Fibroblast of lung (primary cell): ENCODE data around the gene TSEN54. TPM values are rescaled to one million over a fixed set of nuclear protein-coding genes. Genes with fewer than 3 reads are reported as not detected.
"Not testable (repeated sequence)": the region's sequence is repeated elsewhere in the genome, so short reads cannot be mapped to it uniquely, and the experiment has no call there.

ENCODE experiments used
- DNase-seq, 2 donors: peaks; one replicate each; pipeline versions ENCODE4 v3.0.0 to v3.0.0-alpha.2; 2010; ENCODE audit warnings: low read depth in 2 of 2
- H2AFZ ChIP-seq: 2 replicates; pipeline ENCODE4 v1.5.1; 2012; ENCODE audit warnings: low read length, control low read depth, inconsistent platforms
- H3K27ac ChIP-seq: 2 replicates; pipeline ENCODE4 v1.5.1; 2011; ENCODE audit warnings: low read length, control low read depth; ENCODE audit not compliant: insufficient read depth
- H3K27me3 ChIP-seq: 2 replicates; pipeline ENCODE4 v1.5.1; 2011; ENCODE audit warnings: mild to moderate bottlenecking, low read length; ENCODE audit not compliant: control insufficient read depth, insufficient read depth
- H3K36me3 ChIP-seq: 2 replicates; pipeline ENCODE4 v1.5.1; 2011; ENCODE audit warnings: low read length; ENCODE audit not compliant: control insufficient read depth, insufficient read depth
- H3K4me1 ChIP-seq: 2 replicates; pipeline ENCODE4 v1.5.1; 2011; ENCODE audit warnings: low read length; ENCODE audit not compliant: control insufficient read depth, insufficient read depth; ENCODE audit errors: extremely low read depth
- H3K4me2 ChIP-seq: 2 replicates; pipeline ENCODE4 v1.5.1; 2011; ENCODE audit warnings: low read length, control low read depth; ENCODE audit not compliant: insufficient read depth; ENCODE audit errors: extremely low read depth
- H3K4me3 ChIP-seq, 4 experiments: fragments of 200-600 bp in 1 of 4; sonication (generic) in 1 of 4; replicated peaks in 1 of 4; 2 replicates each; pipeline ENCODE4 v1.5.1; 2011 to 2016; ENCODE audit warnings: low read length in 4 of 4, low read depth in 3 of 4, mild to moderate bottlenecking in 3 of 4, control low read depth in 2 of 4, inconsistent platforms in 1 of 4, mixed read lengths in 1 of 4; ENCODE audit not compliant: insufficient read depth in 1 of 4; ENCODE audit errors: control extremely low read depth in 1 of 4
- H3K79me2 ChIP-seq: 2 replicates; pipeline ENCODE4 v1.5.1; 2012; ENCODE audit warnings: mild to moderate bottlenecking, low read length, inconsistent platforms; ENCODE audit not compliant: control insufficient read depth, insufficient read depth
- H3K9ac ChIP-seq: 2 replicates; pipeline ENCODE4 v1.5.1; 2011; ENCODE audit warnings: mild to moderate bottlenecking, low read length, control low read depth; ENCODE audit not compliant: insufficient read depth
- H3K9me3 ChIP-seq: 2 replicates; pipeline ENCODE4 v1.5.1; 2012; ENCODE audit warnings: low read depth, low read length; ENCODE audit not compliant: control insufficient read depth, insufficient read depth
- H4K20me1 ChIP-seq: 2 replicates; pipeline ENCODE4 v1.5.1; 2011; ENCODE audit warnings: low read length; ENCODE audit not compliant: control insufficient read depth, insufficient read depth; ENCODE audit errors: extremely low read depth
- EZH2 ChIP-seq: IDR thresholded peaks from 2 replicates; pipeline ENCODE4 v1.5.1; 2012; ENCODE audit warnings: low read length, control low read depth, mild to moderate bottlenecking; ENCODE audit errors: missing control alignments
- polyA plus RNA-seq, 2 donors: library from polyadenylated mRNA; depleted of rRNA in 1 of 2; stranded (reverse) in 1 of 2; unstranded in 1 of 2; fragments of >200 nt; gene quantifications; 2 replicates each; pipeline ENCODE4 v1.2.1, GENCODE V29; 2011 to 2012; ENCODE audit warnings: missing spikeins in 1 of 2
- total RNA-seq: library from RNA; depleted of rRNA; stranded (reverse); fragments of >200 nt; gene quantifications from 2 replicates; pipeline ENCODE4 v1.2.1, GENCODE V29; 2014
- TF ChIP-seq, protein P1 (sequence below), 2 donors: IDR thresholded peaks in 1 of 2; conservative IDR thresholded peaks in 1 of 2; 1 replicate in 1 of 2; 2 replicates in 1 of 2; pipeline ENCODE4 v1.5.1; 2011 to 2012; ENCODE audit warnings: low read length in 2 of 2, control low read depth in 1 of 2, inconsistent platforms in 1 of 2, low read depth in 1 of 2, mild to moderate bottlenecking in 1 of 2

TSEN54 gene
- total and polyA plus RNA-seq, 2 donors (not counting 1 experiment from before 2014, with no cell fraction given): 5.3 to 7.8 TPM

DNA sequence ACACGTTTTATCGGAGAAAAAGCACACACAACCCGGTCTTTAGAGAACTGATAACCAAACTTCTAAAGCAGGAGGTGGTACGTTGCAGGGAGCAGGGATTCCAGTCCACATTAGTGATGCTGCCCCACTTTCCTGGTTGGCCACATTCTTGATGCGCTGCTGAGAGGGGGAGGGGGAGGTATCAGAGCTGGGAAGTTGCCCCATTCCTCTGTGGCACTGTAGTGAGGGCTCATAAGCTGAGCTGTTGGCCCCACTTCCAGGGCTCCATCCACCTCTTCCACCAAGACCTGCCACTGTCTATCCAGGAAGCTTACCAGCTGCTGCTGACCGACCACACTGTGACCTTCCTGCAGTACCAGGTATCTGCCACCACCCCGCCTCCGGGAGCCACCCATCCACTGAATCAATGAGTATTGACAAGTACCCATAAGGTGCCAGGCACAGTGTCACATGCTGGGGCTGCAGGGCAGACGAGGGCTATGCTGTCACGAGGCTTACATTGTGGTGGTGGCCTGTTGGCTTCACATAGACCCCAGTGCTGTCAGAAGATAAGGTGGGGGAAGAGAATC is 1.1 kb downstream of the TSEN54 start:
- peaks cover 1% of the 10 kb centered on the region for H3K36me3 ChIP-seq
- no peaks in the 10 kb centered on the region for H4K20me1 ChIP-seq
- H3K4me2 ChIP-seq: peak overlapping the region; percentile 88
- H3K4me1 ChIP-seq: peaks cover 3% of the 10 kb centered on the region
- no peaks in the 10 kb centered on the region for H3K27me3 ChIP-seq
- no peak overlapping the region for H2AFZ ChIP-seq
- peaks cover 2% of the 10 kb centered on the region for H3K79me2 ChIP-seq
- peak overlapping the region; percentile 55 for H3K9ac ChIP-seq
- no peak for DNase-seq
- H3K4me3 ChIP-seq: peak overlapping the region; percentile 63 to 87 (median 74)
- TF ChIP-seq EZH2: no peak
- TF ChIP-seq, protein P1, sequence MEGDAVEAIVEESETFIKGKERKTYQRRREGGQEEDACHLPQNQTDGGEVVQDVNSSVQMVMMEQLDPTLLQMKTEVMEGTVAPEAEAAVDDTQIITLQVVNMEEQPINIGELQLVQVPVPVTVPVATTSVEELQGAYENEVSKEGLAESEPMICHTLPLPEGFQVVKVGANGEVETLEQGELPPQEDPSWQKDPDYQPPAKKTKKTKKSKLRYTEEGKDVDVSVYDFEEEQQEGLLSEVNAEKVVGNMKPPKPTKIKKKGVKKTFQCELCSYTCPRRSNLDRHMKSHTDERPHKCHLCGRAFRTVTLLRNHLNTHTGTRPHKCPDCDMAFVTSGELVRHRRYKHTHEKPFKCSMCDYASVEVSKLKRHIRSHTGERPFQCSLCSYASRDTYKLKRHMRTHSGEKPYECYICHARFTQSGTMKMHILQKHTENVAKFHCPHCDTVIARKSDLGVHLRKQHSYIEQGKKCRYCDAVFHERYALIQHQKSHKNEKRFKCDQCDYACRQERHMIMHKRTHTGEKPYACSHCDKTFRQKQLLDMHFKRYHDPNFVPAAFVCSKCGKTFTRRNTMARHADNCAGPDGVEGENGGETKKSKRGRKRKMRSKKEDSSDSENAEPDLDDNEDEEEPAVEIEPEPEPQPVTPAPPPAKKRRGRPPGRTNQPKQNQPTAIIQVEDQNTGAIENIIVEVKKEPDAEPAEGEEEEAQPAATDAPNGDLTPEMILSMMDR (conservative IDR thresholded peaks at IDR 0.05 in 1 of 2, IDR thresholded peaks at IDR 0.05 in 1 of 2; ENCODE audit: low read depth in 1 of 2, low read length in 2 of 2): no peak
- H3K27ac ChIP-seq: no peak overlapping the region
- H3K9me3 ChIP-seq: no peaks in the 10 kb centered on the region

DNA sequence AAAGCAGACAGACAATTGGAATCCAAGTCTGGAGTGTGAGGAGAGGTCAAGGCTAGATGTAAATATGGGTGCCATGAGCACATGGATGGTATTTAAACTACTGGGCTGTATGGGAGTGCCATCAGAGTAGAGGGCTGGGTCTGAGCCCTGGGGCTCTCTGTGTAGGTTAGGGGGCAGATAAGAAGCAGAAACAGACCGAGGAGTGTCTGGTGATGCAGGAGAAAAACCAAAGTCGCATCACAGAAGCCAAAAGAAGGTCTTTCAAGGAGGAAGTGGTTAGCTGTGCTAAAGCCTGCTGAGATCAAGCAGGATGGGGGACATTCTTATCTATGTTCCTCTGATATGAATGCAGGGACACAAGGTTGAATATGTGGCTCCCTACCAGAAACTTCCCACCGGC is 1.9 kb downstream of the TSEN54 start:
- Histone ChIP-seq H3K9ac (no peak overlapping the region), H3K79me2 (peaks cover 2% of the 10 kb centered on the region), H2AFZ (no peak overlapping the region), H3K27ac (no peak overlapping the region), H3K4me2 (no peak overlapping the region), H3K4me1 (peaks cover 3% of the 10 kb centered on the region), H4K20me1 (no peaks in the 10 kb centered on the region), H3K36me3 (peaks cover 1% of the 10 kb centered on the region), H3K27me3 (no peaks in the 10 kb centered on the region), H3K9me3 (no peaks in the 10 kb centered on the region), H3K4me3 (no peak overlapping the region)
- TF ChIP-seq, protein P1 (conservative IDR thresholded peaks at IDR 0.05 in 1 of 2, IDR thresholded peaks at IDR 0.05 in 1 of 2; ENCODE audit: low read depth in 1 of 2, low read length in 2 of 2): no peak
- no peak for TF ChIP-seq EZH2
- DNase-seq: no peak

DNA sequence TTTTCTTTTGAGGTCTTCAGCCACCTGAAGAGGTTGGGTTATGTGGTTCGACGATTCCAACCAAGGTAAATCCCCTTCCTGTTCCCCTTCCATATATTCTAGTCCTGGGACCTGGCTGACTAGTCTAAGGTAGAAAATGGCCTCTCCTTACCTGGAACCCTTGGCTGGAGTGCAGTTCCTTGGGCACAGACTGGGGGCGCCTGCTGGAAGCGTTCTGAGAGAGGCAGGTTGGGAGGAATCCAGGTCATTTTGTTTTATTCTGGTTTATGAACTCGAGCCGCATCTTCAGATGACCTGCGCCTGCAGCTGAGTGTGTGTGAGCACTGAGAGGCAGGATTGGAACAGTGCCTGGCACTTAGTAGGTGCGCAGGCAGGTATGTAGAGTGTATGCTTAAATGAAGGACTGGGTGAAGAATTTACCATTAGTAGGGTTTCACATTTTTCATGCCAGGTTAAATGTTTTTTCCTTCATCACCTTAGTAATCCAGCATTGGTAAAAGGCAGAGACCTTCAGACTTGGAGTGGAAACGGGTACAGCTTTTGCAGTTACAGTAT is 2.7 kb downstream of the TSEN54 start:
- Histone ChIP-seq H3K27ac (no peak overlapping the region), H3K4me3 (no peak overlapping the region), H3K79me2 (peaks cover 2% of the 10 kb centered on the region), H3K4me2 (no peak overlapping the region), H4K20me1 (no peaks in the 10 kb centered on the region), H3K36me3 (peaks cover 1% of the 10 kb centered on the region), H3K9ac (no peak overlapping the region), H3K4me1 (peaks cover 3% of the 10 kb centered on the region), H3K27me3 (no peaks in the 10 kb centered on the region), H3K9me3 (no peaks in the 10 kb centered on the region), H2AFZ (no peak overlapping the region)
- DNase-seq: no peak
- TF ChIP-seq EZH2: no peak
- TF ChIP-seq, protein P1 (conservative IDR thresholded peaks at IDR 0.05 in 1 of 2, IDR thresholded peaks at IDR 0.05 in 1 of 2; ENCODE audit: low read depth in 1 of 2, low read length in 2 of 2): no peak

DNA sequence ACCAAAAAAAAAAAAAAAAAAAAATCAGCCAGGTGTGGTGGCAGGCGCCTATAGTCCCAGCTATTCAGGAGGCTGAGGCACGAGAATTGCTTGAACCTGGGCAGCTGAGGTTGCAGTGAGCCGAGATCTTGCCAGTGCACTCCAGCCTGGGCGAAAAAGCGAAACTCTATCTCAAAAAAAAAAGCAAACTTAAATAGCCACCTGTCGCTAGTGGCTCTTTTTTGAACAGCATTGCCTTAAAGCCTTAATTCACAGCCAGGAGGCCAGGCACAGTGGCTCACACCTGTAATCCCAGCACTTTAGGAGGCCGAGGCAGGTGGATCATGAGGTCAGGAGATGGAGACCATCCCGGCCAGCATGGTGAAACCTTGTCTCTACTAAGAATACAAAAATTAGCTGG is 4.1 kb downstream of the TSEN54 start:
- H3K27ac ChIP-seq, H3K4me3 ChIP-seq, H3K4me2 ChIP-seq, H3K27me3 ChIP-seq, H4K20me1 ChIP-seq, H2AFZ ChIP-seq, H3K36me3 ChIP-seq, H3K9ac ChIP-seq, H3K79me2 ChIP-seq, H3K4me1 ChIP-seq, DNase-seq, H3K9me3 ChIP-seq: not testable (repeated sequence)
